Hepatocyte (in vitro differentiated cells): Measurements from ENCODE around the gene MACROD2. TPM values are rescaled to one million over a fixed set of nuclear protein-coding genes. Genes with fewer than 3 reads are reported as not detected.

ENCODE experiments used
- DNase-seq: peaks from one replicate; pipeline ENCODE4 v3.0.0-alpha.2; 2016; ENCODE audit warnings: low spot score
- H2AFZ ChIP-seq: fragments of 200-600 bp; sonication (generic); 2 replicates; pipeline ENCODE4 v1.6.0; 2016; ENCODE audit warnings: antibody characterized with exemption, mild to moderate bottlenecking
- H3K27ac ChIP-seq: fragments of 200-600 bp; sonication (generic); 2 replicates; pipeline ENCODE4 v1.5.1; 2016; ENCODE audit warnings: mild to moderate bottlenecking
- H3K27me3 ChIP-seq: fragments of 200-600 bp; sonication (generic); 2 replicates; pipeline ENCODE4 v1.6.1; 2016
- H3K36me3 ChIP-seq: fragments of 200-600 bp; sonication (generic); replicated peaks from 2 replicates; pipeline ENCODE4 v1.5.1; 2016; ENCODE audit warnings: low read depth; ENCODE audit not compliant: insufficient read depth
- H3K4me1 ChIP-seq: fragments of 200-600 bp; sonication (generic); 2 replicates; pipeline ENCODE4 v1.5.1; 2016; ENCODE audit warnings: mild to moderate bottlenecking, moderate library complexity; ENCODE audit not compliant: insufficient read depth
- H3K4me2 ChIP-seq: fragments of 200-600 bp; sonication (generic); 2 replicates; pipeline ENCODE4 v1.6.0; 2016
- H3K4me3 ChIP-seq: fragments of 200-600 bp; sonication (generic); 2 replicates; pipeline ENCODE4 v1.5.1; 2016; ENCODE audit warnings: mild to moderate bottlenecking
- H3K79me2 ChIP-seq: fragments of 200-600 bp; sonication (generic); 2 replicates; pipeline ENCODE4 v1.6.0; 2017; ENCODE audit warnings: mild to moderate bottlenecking
- H3K9me2 ChIP-seq: fragments of 200-600 bp; sonication (generic); replicated peaks from 2 replicates; pipeline ENCODE4 v1.6.0; 2017; ENCODE audit warnings: mild to moderate bottlenecking; ENCODE audit not compliant: insufficient read depth
- H3K9me3 ChIP-seq: fragments of 200-600 bp; sonication (generic); 2 replicates; pipeline ENCODE4 v1.5.1; 2016; ENCODE audit warnings: low read depth, mild to moderate bottlenecking
- H4K20me1 ChIP-seq: fragments of 200-600 bp; sonication (generic); 2 replicates; pipeline ENCODE4 v1.6.0; 2016; ENCODE audit warnings: mild to moderate bottlenecking; ENCODE audit not compliant: insufficient read depth, poor library complexity, severe bottlenecking
- CTCF ChIP-seq: fragments of 200-600 bp; sonication (generic); IDR thresholded peaks from 2 replicates; pipeline ENCODE4 v1.5.1; 2016; ENCODE audit warnings: antibody characterized with exemption, mild to moderate bottlenecking; ENCODE audit not compliant: poor library complexity
- EZH2 ChIP-seq: fragments of 200-600 bp; sonication (generic); IDR thresholded peaks from 2 replicates; pipeline ENCODE4 v1.6.1; 2016; ENCODE audit warnings: antibody characterized with exemption, mild to moderate bottlenecking, borderline replicate concordance
- EZH2phosphoT487 ChIP-seq: fragments of 200-600 bp; sonication (generic); IDR thresholded peaks from one replicate; pipeline ENCODE4 v1.6.1; 2018; ENCODE audit warnings: antibody characterized with exemption, mild to moderate bottlenecking, low read depth, moderate library complexity; ENCODE audit not compliant: unreplicated experiment, severe bottlenecking
- WGBS: methylation state at CpG from one replicate; pipeline ENCODE4 v1.1.6; 2016; ENCODE audit warnings: low lambda C conversion rate; ENCODE audit errors: missing lambda C conversion rate; 5-methylcytosine and 5-hydroxymethylcytosine counted together
- polyA plus RNA-seq: library from polyadenylated mRNA; unstranded; fragments of >200 nt; fragmentation: Nextera tagmentation; extraction: Ambion mirVana; gene quantifications from 2 replicates; pipeline ENCODE4 v1.2.1, GENCODE V29; 2016
- total RNA-seq: library from RNA; depleted of rRNA; stranded (reverse); fragments of >200 nt; gene quantifications from 2 replicates; pipeline ENCODE4 v1.2.3, GENCODE V29; 2014

MACROD2 gene
- total and polyA plus RNA-seq, 2 experiments from 2014 or later: 2.4 to 3.1 TPM

- WGBS: 49% methylated on average over 5 of the region's 5 CpGs
- no peak overlapping the region for H3K4me2 ChIP-seq
These were observed 677.8 kb downstream of the MACROD2 start for GRCh38 chr20:14673164-14673563.

GRCh38 chr20:14677455-14677854, 682.1 kb downstream of the MACROD2 start:
- 68% methylated on average over 2 of the region's 2 CpGs for WGBS
- no peaks in the 10 kb centered on the region for H3K9me2 ChIP-seq

More at GRCh38 chr20:14673164-14673563, 677.8 kb downstream of the MACROD2 start:
- Histone ChIP-seq H3K4me1 (no peaks in the 10 kb centered on the region), H2AFZ (no peak overlapping the region), H3K79me2 (no peaks in the 10 kb centered on the region), H3K36me3 (no peaks in the 10 kb centered on the region), H3K9me3 (no peaks in the 10 kb centered on the region), H3K27me3 (no peaks in the 10 kb centered on the region), H4K20me1 (no peaks in the 10 kb centered on the region), H3K9me2 (no peaks in the 10 kb centered on the region), H3K27ac (no peak overlapping the region), H3K4me3 (no peak overlapping the region)
- DNase-seq: peak; percentile 33
- TF ChIP-seq EZH2phosphoT487 (no peak), EZH2 (no peak), CTCF (no peak)

GRCh38 chr20:14685183-14685582, 689.9 kb downstream of the MACROD2 start:
- WGBS: 76% methylated on average over 3 of the region's 3 CpGs
- H2AFZ ChIP-seq: no peak overlapping the region

More at GRCh38 chr20:14677455-14677854, 682.1 kb downstream of the MACROD2 start:
- Histone ChIP-seq H3K4me2 (no peak overlapping the region), H3K9me3 (no peaks in the 10 kb centered on the region), H3K79me2 (no peaks in the 10 kb centered on the region), H4K20me1 (no peaks in the 10 kb centered on the region), H3K36me3 (no peaks in the 10 kb centered on the region), H3K27ac (no peak overlapping the region), H3K4me3 (no peak overlapping the region), H3K4me1 (no peaks in the 10 kb centered on the region), H2AFZ (no peak overlapping the region), H3K27me3 (no peaks in the 10 kb centered on the region)
- no peak for DNase-seq
- TF ChIP-seq EZH2 (no peak), CTCF (no peak), EZH2phosphoT487 (no peak)

More at GRCh38 chr20:14685183-14685582, 689.9 kb downstream of the MACROD2 start:
- Histone ChIP-seq H3K4me2 (no peak overlapping the region), H3K4me3 (no peak overlapping the region), H3K4me1 (no peaks in the 10 kb centered on the region), H3K9me2 (peaks cover 5% of the 10 kb centered on the region), H3K79me2 (no peaks in the 10 kb centered on the region), H3K27ac (no peak overlapping the region), H3K27me3 (no peaks in the 10 kb centered on the region), H3K9me3 (no peaks in the 10 kb centered on the region), H3K36me3 (no peaks in the 10 kb centered on the region), H4K20me1 (no peaks in the 10 kb centered on the region)
- TF ChIP-seq EZH2: no peak
- no peak for TF ChIP-seq CTCF
- TF ChIP-seq EZH2phosphoT487: no peak
- no peak for DNase-seq
